ENCODE measurements around the gene DHFR2.

DNA sequence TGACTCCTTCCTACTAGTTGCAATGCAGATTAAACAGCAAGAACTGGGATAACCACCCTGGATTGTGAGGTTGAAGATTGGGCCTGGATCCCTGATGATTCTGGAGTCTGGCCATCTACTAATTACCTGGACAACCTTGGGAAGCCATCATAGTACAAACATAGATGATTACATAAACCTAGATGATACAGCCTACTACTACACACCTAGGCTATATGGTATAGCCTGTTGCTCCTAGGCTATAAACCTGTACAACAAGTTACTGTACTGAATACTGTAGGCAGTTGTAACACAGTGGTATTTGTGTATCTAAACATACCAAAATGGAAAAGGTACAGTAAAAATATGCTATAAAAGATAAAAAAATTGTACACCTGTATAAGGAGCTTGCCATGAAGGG lies 48.1 kb upstream of the DHFR2 start:
- TF ChIP-seq, protein P1, sequence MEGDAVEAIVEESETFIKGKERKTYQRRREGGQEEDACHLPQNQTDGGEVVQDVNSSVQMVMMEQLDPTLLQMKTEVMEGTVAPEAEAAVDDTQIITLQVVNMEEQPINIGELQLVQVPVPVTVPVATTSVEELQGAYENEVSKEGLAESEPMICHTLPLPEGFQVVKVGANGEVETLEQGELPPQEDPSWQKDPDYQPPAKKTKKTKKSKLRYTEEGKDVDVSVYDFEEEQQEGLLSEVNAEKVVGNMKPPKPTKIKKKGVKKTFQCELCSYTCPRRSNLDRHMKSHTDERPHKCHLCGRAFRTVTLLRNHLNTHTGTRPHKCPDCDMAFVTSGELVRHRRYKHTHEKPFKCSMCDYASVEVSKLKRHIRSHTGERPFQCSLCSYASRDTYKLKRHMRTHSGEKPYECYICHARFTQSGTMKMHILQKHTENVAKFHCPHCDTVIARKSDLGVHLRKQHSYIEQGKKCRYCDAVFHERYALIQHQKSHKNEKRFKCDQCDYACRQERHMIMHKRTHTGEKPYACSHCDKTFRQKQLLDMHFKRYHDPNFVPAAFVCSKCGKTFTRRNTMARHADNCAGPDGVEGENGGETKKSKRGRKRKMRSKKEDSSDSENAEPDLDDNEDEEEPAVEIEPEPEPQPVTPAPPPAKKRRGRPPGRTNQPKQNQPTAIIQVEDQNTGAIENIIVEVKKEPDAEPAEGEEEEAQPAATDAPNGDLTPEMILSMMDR (IDR thresholded peaks at IDR 0.05): no peak
- TF ChIP-seq POLR2A (IDR thresholded peaks at IDR 0.05) (no peak), EP300 (IDR thresholded peaks at IDR 0.05) (no peak), POLR2AphosphoS5 (IDR thresholded peaks at IDR 0.05) (no peak)

All from sigmoid colon (tissue), 4 donors.